CD4-positive, CD25-positive, alpha-beta regulatory T cell (primary cell): ENCODE data around the gene JPH3. TPM values are rescaled to one million over a fixed set of nuclear protein-coding genes. Genes with fewer than 3 reads are reported as not detected.

ENCODE experiments used
- ATAC-seq, 2 donors: fragments of 150-1000 bp; cut with Tn5 transposase; one replicate each; pipeline ENCODE4 v1.10.0; 2021; ENCODE audit warnings: low read depth in 2 of 2, moderate number of reproducible peaks in 2 of 2, moderate library complexity in 1 of 2
- DNase-seq, 3 donors: peaks; one replicate each; pipeline versions ENCODE4 v3.0.0 to v3.0.0-alpha.2; 2012 to 2022; ENCODE audit warnings: mixed read lengths in 1 of 3
- H3K27ac ChIP-seq: one replicate; pipeline ENCODE4 v1.7.0; 2013; ENCODE audit warnings: mild to moderate bottlenecking, low read length; ENCODE audit not compliant: insufficient read depth, poor library complexity, severe bottlenecking
- H3K27me3 ChIP-seq: one replicate; pipeline ENCODE4 v1.7.0; 2013; ENCODE audit warnings: low read length; ENCODE audit not compliant: control insufficient read depth, insufficient read depth
- H3K36me3 ChIP-seq: one replicate; pipeline ENCODE4 v1.7.0; 2013; ENCODE audit warnings: mild to moderate bottlenecking, low read length, moderate library complexity; ENCODE audit not compliant: control insufficient read depth, insufficient read depth
- H3K4me1 ChIP-seq: 2 replicates; pipeline ENCODE4 v1.7.0; 2013; ENCODE audit warnings: mild to moderate bottlenecking, low read length; ENCODE audit not compliant: insufficient read depth, control insufficient read depth, poor library complexity, severe bottlenecking
- H3K4me3 ChIP-seq: one replicate; pipeline ENCODE4 v1.7.0; 2013; ENCODE audit warnings: low read depth, mild to moderate bottlenecking, low read length, moderate library complexity
- H3K9me3 ChIP-seq, 2 experiments: 1 replicate in 1 of 2; 2 replicates in 1 of 2; pipeline ENCODE4 v1.7.0; 2013; ENCODE audit warnings: low read length in 2 of 2, mild to moderate bottlenecking in 1 of 2, moderate library complexity in 1 of 2; ENCODE audit not compliant: control insufficient read depth in 2 of 2
- H3K27ac Mint-ChIP-seq, 3 donors: one replicate each; pipeline ENCODE4 v1.8.0; 2020 to 2022; ENCODE audit warnings: mild to moderate bottlenecking in 3 of 3, mixed read lengths in 3 of 3, moderate library complexity in 2 of 3
- H3K27me3 Mint-ChIP-seq: one replicate; pipeline ENCODE4 v1.8.0; 2022; ENCODE audit warnings: mild to moderate bottlenecking, mixed read lengths
- H3K36me3 Mint-ChIP-seq: one replicate; pipeline ENCODE4 v1.8.0; 2020; ENCODE audit warnings: mixed read lengths
- H3K4me1 Mint-ChIP-seq, 4 donors: one replicate each; pipeline ENCODE4 v1.8.0; 2020 to 2022; ENCODE audit warnings: mixed read lengths in 4 of 4, mild to moderate bottlenecking in 1 of 4
- H3K4me3 Mint-ChIP-seq, 4 donors: one replicate each; pipeline ENCODE4 v1.8.0; 2020 to 2022; ENCODE audit warnings: mild to moderate bottlenecking in 4 of 4, mixed read lengths in 4 of 4, moderate library complexity in 3 of 4
- H3K9me3 Mint-ChIP-seq, 7 donors: one replicate each; pipeline ENCODE4 v1.8.0; 2020 to 2022; ENCODE audit warnings: mixed read lengths in 7 of 7, mild to moderate bottlenecking in 3 of 7, moderate library complexity in 2 of 7
- polyA plus RNA-seq, 4 donors: library from polyadenylated mRNA; unstranded; fragments of 300-500 nt; fragmentation: Illumina TruSeq; gene quantifications; one replicate each; pipeline ENCODE4 v1.2.3, GENCODE V29; 2021
- total RNA-seq: library from RNA; stranded (reverse); gene quantifications from one replicate; pipeline ENCODE4 v1.2.3, GENCODE V29; 2022

The JPH3 gene
- total and polyA plus RNA-seq, 5 donors from 2014 or later = not detected

DNA sequence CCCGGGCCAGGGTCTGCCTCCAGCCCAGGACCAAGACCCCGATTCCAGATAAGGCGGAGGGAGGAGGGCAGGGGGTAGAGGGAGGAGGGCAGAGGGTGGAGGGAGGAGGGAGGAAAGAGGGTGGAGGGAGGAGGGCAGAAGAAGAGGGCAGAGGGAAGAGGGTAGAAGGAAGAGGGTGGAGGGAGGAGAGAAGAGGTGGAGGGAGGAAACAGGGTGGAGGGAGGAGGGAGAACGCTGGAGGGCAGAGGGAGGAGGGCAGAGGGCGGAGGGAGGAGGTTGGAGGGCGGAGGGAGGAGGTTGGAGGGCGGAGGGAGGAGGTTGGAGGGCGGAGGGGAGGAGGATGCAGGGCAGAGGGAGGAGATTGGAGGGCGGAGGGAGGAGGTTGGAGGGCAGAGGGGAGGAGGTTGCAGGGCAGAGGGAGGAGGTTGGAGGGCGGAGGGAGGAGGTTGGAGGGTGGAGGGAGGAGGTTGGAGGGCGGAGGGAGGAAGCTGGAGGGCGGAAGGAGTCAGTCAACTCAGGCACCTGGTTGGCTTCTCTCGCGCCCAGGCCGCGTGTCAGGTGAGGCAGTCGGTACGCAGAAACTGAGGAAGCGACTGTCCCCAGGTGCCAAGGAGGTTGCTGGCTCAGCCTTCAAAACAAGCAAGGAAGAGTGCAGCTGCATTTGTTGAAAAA lies 98.2 kb downstream of the JPH3 start:
- H3K36me3 Mint-ChIP-seq = no peaks in the 10 kb centered on the region
- no peaks in the 10 kb centered on the region for H3K9me3 ChIP-seq
- peak in 1 of 3 donors; percentile 74 for DNase-seq
- peaks cover 33% of the 10 kb centered on the region for H3K4me1 ChIP-seq
- no peaks in the 10 kb centered on the region for H3K9me3 Mint-ChIP-seq
- H3K27ac Mint-ChIP-seq = peak overlapping the region in 2 of 3 donors; percentile 9 to 82
- H3K27me3 Mint-ChIP-seq = no peaks in the 10 kb centered on the region
- H3K4me3 ChIP-seq = no peak overlapping the region
- no peak for ATAC-seq
- peaks cover 0 to 52% (median 21%) of the 10 kb centered on the region in 4 donors for H3K4me1 Mint-ChIP-seq
- H3K4me3 Mint-ChIP-seq = peak overlapping the region in 2 of 4 donors; percentile 43 to 67
- H3K27me3 ChIP-seq = no peaks in the 10 kb centered on the region
- H3K36me3 ChIP-seq = peaks cover 6% of the 10 kb centered on the region
- H3K27ac ChIP-seq = no peak overlapping the region

- Mint-ChIP-seq H3K36me3 (no peaks in the 10 kb centered on the region), H3K4me3 (peak overlapping the region in 2 of 4 donors; percentile 43 to 67), H3K4me1 (peaks cover 0 to 52% (median 21%) of the 10 kb centered on the region in 4 donors), H3K9me3 (no peaks in the 10 kb centered on the region), H3K27me3 (no peaks in the 10 kb centered on the region), H3K27ac (peak overlapping the region in 2 of 3 donors; percentile 9 to 38)
- H3K4me3 ChIP-seq = no peak overlapping the region
- H3K27me3 ChIP-seq = no peaks in the 10 kb centered on the region
- peaks cover 3% of the 10 kb centered on the region for H3K36me3 ChIP-seq
- H3K4me1 ChIP-seq = peaks cover 33% of the 10 kb centered on the region
- H3K9me3 ChIP-seq = no peaks in the 10 kb centered on the region
- ATAC-seq (no peak), DNase-seq (no peak)
- H3K27ac ChIP-seq = no peak overlapping the region
Observed at GRCh38 chr16:87701078-87701460, 98.8 kb downstream of the JPH3 start.

DNA sequence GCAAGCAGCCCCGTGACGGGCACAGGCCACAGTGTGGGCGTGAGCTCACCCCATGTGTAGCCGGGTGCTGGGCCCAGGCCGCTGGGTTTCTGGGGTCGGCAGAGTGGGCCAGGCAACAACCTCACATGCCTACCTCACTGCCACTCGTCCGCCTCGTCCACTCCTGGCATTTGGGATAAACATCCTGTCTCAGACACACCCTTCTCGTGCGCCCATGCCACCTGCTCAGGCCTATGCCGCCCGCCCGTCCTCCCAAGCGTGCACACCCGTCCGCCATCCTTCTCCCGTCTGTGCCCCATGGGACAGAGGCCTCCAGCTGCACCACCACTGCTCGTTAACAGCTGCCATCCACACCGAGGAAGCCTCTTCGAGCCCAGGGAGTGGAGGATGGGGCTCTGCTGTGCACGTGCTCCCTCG lies 99.2 kb downstream of the JPH3 start:
- Mint-ChIP-seq H3K36me3 (no peaks in the 10 kb centered on the region), H3K27me3 (no peaks in the 10 kb centered on the region), H3K9me3 (no peaks in the 10 kb centered on the region), H3K4me1 (peaks cover 0 to 52% (median 21%) of the 10 kb centered on the region in 4 donors), H3K27ac (peak overlapping the region; percentile 55 to 87 (median 71)), H3K4me3 (peak overlapping the region in 1 of 4 donors; percentile 46)
- DNase-seq (no peak), ATAC-seq (no peak)
- H3K4me1 ChIP-seq = peaks cover 33% of the 10 kb centered on the region
- H3K27me3 ChIP-seq = no peaks in the 10 kb centered on the region
- H3K27ac ChIP-seq = no peak overlapping the region
- H3K4me3 ChIP-seq = no peak overlapping the region
- no peaks in the 10 kb centered on the region for H3K9me3 ChIP-seq
- H3K36me3 ChIP-seq = peaks cover 2% of the 10 kb centered on the region

DNA sequence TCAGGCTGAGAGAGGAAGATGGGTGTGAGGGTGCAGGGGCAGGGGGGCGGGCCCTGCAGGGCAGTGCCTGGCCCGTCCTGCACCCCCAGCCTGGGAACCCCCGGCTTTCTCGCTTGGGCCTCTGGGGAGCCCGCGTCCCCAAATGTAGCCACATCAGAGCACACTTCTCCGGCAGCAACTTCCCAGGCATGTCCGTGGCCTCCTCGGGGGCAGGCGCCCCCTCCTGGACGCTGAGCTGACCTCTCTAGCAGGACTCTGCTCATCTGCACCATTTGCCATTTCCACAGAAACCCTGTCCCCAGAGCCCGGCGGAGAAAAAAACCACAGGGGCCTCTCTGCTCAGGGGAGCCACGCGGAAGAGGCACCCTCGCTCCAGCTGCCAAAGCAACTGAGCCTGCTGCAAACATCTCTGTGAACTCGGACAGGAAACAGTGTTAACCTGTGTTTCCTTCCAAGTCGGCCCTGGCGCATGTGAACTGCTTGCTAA lies 100.1 kb downstream of the JPH3 start:
- Histone ChIP-seq H3K27me3 (no peaks in the 10 kb centered on the region), H3K4me1 (peaks cover 33% of the 10 kb centered on the region), H3K27ac (peak overlapping the region; percentile 45), H3K9me3 (no peaks in the 10 kb centered on the region), H3K36me3 (peaks cover 4% of the 10 kb centered on the region), H3K4me3 (peak overlapping the region; percentile 58)
- H3K9me3 Mint-ChIP-seq = no peaks in the 10 kb centered on the region
- DNase-seq (peak in 2 of 3 donors; percentile 20 to 76), ATAC-seq (peak; percentile 63 to 67)
- peak overlapping the region; percentile 87 to 97 (median 92) for H3K27ac Mint-ChIP-seq
- H3K27me3 Mint-ChIP-seq = no peaks in the 10 kb centered on the region
- peak overlapping the region in 3 of 4 donors; percentile 38 to 69 (median 65) for H3K4me3 Mint-ChIP-seq
- peaks cover 0 to 52% (median 21%) of the 10 kb centered on the region in 4 donors for H3K4me1 Mint-ChIP-seq
- H3K36me3 Mint-ChIP-seq = no peaks in the 10 kb centered on the region

GRCh38 chr16:87703071-87703470 lies 100.8 kb downstream of the JPH3 start:
- no peak overlapping the region for H3K27ac ChIP-seq
- Mint-ChIP-seq H3K27ac (peak overlapping the region; percentile 87 to 97 (median 92)), H3K9me3 (no peaks in the 10 kb centered on the region), H3K4me1 (peaks cover 0 to 49% (median 18%) of the 10 kb centered on the region in 4 donors), H3K27me3 (no peaks in the 10 kb centered on the region), H3K4me3 (peak overlapping the region in 2 of 4 donors; percentile 21 to 65), H3K36me3 (peaks cover 1% of the 10 kb centered on the region)
- no peak for ATAC-seq
- H3K36me3 ChIP-seq = peaks cover 11% of the 10 kb centered on the region
- peak overlapping the region; percentile 58 for H3K4me3 ChIP-seq
- H3K4me1 ChIP-seq = peaks cover 31% of the 10 kb centered on the region
- H3K9me3 ChIP-seq = no peaks in the 10 kb centered on the region
- no peaks in the 10 kb centered on the region for H3K27me3 ChIP-seq
- DNase-seq = no peak

DNA sequence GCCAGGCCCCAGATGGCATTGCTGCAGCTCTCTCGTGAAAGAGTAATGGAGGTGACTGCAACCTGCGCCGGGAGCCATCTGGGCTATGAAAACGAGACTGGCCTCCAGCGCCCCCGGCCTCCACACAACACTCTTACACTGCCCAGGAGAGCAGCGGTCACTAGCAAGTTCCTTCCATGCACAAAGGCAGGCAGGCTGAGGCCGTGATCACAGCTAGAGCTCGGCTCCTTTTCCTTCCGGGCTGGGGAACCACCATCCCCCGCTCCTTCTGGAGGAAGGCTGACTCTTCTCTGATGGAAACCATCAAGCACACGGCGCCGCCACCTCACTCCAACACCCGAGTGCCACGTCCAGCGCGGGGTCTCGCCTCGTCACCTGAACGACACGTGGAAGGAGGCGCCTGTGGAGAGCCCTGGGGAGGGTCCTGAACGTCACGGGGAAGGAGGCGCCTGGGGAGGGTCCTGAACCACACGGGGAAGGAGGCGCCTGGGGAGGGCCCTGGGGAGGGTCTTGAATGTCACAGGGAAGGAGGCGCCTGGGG lies 101.6 kb downstream of the JPH3 start:
- Histone ChIP-seq H3K9me3 (no peaks in the 10 kb centered on the region), H3K36me3 (peaks cover 19% of the 10 kb centered on the region), H3K27ac (no peak overlapping the region), H3K4me3 (no peak overlapping the region), H3K4me1 (peaks cover 23% of the 10 kb centered on the region), H3K27me3 (no peaks in the 10 kb centered on the region)
- H3K9me3 Mint-ChIP-seq = no peaks in the 10 kb centered on the region
- DNase-seq (no peak), ATAC-seq (no peak)
- no peaks in the 10 kb centered on the region for H3K27me3 Mint-ChIP-seq
- no peak overlapping the region for H3K4me3 Mint-ChIP-seq
- peak overlapping the region in 1 of 3 donors; percentile 14 for H3K27ac Mint-ChIP-seq
- H3K4me1 Mint-ChIP-seq = peaks cover 0 to 42% (median 12%) of the 10 kb centered on the region in 4 donors
- peaks cover 7% of the 10 kb centered on the region for H3K36me3 Mint-ChIP-seq

- H3K9me3 Mint-ChIP-seq = no peaks in the 10 kb centered on the region
- no peak for DNase-seq
- peaks cover 20% of the 10 kb centered on the region for H3K4me1 ChIP-seq
- ATAC-seq = no peak
- H3K27me3 Mint-ChIP-seq = no peaks in the 10 kb centered on the region
- H3K27ac ChIP-seq = no peak overlapping the region
- no peak overlapping the region for H3K4me3 ChIP-seq
- H3K4me1 Mint-ChIP-seq = peaks cover 0 to 35% (median 11%) of the 10 kb centered on the region in 4 donors
- H3K27ac Mint-ChIP-seq = no peak overlapping the region
- no peak overlapping the region for H3K4me3 Mint-ChIP-seq
- no peaks in the 10 kb centered on the region for H3K27me3 ChIP-seq
- H3K36me3 Mint-ChIP-seq = peaks cover 8% of the 10 kb centered on the region
- H3K9me3 ChIP-seq = no peaks in the 10 kb centered on the region
- peaks cover 29% of the 10 kb centered on the region for H3K36me3 ChIP-seq
Observed at GRCh38 chr16:87704754-87705353, 102.5 kb downstream of the JPH3 start.
